Measurements from ENCODE around the gene PHF14.

DNA sequence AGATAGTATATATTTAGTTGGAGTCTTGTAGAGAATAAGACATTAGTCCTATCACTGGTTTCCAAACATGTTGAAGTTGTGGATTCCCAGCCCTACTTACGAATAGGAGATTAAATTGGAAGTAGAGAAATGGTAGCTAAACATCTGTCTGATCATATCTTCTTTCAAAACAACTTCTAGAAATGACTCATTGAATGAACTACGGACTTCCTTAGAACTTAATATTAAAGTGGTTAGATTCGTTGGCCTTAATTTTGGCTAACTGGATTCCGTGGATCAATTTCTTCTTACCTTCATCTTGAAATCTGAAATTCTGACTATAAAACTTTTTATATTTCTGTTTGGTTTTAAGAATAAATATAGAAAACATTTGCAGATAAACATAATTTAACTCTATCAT lies 3.4 kb downstream of the PHF14 start:
- no peak for TF ChIP-seq EZH2phosphoT487 (IDR thresholded peaks at IDR 0.05; ENCODE audit: low read length)
- TF ChIP-seq EZH2 (optimal IDR thresholded peaks at IDR 0.05; ENCODE audit: low read depth, low read length): no peak

Measured in MM.1S (cell line).